Activated gamma-delta T cell treated with Interleukin-2 at 50 U/mL for 16 hours (primary cell): ENCODE measurements around the gene FLNB.

Experiments used
- DNase-seq: peaks from one replicate; pipeline ENCODE4 v3.0.0-alpha.2; 2020

The FLNB gene

DNA sequence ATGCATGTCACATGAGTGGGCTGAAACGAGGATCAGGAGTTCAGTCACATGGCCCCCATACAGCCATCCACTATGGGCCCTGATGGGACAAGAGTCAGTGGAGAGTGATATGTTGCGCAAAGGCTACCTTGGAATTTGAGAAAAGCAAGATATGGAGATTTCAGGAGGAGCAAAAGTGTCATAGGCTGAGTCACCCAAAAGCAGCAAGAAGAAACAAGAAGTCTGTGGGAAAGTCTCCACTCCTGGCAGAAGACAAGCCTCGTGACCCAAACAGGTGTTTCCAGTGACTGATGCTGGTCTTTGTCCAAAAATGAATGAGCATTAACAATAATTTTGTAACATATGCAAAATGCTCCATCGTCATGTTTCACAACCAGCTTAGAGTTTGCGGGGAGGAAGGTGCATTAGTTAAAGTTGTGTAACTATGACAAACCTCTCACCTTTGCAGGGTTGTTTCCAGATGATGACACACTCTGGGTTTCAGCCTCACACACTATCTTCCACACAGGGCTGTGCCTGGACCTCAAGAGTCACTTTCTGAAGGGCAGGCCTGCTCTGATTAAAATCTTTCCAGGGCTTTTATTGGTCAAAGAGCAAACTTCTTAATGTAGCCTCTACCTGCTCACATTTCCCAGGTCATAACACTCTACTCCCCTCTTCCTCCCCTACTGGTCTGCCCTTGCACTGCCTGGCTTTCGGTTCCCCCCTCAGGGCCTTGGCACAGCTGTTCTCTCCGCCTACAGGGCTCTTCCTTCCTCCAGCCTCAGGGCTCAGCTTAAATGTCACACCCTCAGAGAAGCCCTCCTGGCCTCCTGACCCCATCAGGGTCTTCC lies 206.5 kb downstream of the FLNB start:
- DNase-seq, result no peak

- no peak for DNase-seq
These were observed 207.2 kb downstream of the FLNB start for GRCh38 chr3:58215317-58216025.

DNA sequence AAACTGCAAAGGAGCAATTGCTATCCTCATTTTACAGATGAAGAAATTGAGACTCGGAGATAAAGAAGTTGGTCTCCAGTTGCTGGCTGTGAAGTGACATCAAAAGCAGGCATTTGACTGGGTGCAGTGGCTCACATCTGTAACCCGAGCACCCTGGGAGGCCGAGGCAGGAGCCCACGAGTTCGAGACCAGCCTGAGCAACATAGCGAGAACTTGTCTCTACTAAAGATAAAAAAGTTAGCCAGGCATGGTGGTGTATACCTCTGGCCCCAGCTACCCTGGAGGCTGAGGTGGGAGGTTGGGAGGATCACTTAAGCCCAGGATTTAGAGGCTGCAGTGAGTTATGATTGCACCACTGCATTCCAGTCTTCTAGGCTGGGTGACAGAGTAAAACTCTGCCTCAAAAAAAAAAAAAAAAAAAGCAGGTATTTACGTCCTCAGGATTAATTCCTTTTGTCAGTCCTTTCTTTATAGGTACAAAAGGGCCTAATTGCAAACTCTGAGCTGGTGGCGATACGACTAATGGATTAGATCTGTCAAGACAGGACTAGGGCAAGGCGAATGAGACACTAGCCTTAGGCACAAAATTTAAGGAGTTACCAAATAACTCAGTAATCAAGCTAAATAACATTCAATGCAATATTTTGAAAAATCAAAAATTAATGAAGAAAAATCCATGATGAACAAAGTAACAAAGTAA lies 208.4 kb downstream of the FLNB start:
- no peak for DNase-seq

DNA sequence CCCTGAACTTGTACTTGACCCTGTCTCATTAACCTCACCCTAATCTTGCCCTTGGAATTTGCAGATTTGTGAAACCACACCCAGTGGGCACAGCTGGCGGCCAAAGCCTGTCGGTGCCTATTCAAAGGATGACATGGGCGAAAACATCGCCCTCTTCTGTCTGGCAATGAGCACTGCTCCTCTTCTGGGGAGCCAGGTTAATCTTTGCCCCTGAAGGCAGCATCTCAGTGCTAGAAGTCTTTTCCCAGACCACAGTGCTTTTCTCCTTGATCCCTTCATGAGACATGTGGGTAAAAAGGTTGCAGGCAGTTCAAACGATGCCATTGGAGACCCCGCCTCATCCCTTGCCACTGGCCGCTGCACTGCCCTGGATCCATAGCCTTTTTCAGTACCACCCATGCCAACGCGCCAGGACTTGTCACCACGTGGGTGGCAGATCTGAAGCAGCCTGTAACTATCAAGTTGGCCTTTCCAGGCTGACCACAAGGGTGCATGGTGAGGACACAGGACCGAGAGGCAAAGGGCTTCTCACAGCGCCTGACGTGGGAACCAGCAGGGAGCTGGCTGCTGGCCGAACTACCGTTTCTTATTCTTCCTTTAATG lies 209.1 kb downstream of the FLNB start:
- peak; percentile 52 for DNase-seq

DNA sequence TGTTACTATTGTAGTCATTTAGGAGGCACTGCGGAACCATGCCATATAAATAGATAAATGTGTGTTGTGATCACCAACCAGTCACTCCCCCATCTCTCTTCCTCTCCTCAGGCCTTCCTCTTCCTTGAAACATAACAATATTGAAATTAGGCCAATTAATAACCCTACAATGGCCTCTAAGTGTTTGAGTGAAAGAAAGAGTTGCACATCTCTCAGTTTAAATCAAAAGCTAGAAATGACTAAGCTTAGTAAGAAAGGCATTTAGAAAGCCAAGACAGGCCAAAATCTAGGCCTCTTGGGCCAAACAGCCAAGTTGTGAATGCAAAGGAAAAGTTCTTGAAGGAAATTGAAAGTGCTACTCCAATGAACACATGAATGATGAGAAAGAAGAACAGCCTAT lies 210.7 kb downstream of the FLNB start:
- DNase-seq, result no peak
